Measurements from ENCODE around the gene LIN37.

LIN37 gene

GRCh38 chr19:35716801-35717664 lies 31.3 kb upstream of the LIN37 start:
- peak; percentile 85; the same call in 1 of the 2 replicates for TF ChIP-seq ZFX (IDR thresholded peaks at IDR 0.05)
- TF ChIP-seq, protein P1, sequence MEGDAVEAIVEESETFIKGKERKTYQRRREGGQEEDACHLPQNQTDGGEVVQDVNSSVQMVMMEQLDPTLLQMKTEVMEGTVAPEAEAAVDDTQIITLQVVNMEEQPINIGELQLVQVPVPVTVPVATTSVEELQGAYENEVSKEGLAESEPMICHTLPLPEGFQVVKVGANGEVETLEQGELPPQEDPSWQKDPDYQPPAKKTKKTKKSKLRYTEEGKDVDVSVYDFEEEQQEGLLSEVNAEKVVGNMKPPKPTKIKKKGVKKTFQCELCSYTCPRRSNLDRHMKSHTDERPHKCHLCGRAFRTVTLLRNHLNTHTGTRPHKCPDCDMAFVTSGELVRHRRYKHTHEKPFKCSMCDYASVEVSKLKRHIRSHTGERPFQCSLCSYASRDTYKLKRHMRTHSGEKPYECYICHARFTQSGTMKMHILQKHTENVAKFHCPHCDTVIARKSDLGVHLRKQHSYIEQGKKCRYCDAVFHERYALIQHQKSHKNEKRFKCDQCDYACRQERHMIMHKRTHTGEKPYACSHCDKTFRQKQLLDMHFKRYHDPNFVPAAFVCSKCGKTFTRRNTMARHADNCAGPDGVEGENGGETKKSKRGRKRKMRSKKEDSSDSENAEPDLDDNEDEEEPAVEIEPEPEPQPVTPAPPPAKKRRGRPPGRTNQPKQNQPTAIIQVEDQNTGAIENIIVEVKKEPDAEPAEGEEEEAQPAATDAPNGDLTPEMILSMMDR (conservative IDR thresholded peaks at IDR 0.05), result peak; percentile 98

GRCh38 chr19:35717665-35718344 lies 30.6 kb upstream of the LIN37 start, which contains the start of gene KMT2B:
KMT2B (plus strand) TSS chr19:35718003; CDS start chr19:35718019, 16 bp downstream.
- peak within 1 kb of the TSS; percentile 92 for H3K27ac ChIP-seq
- peak; percentile 91 for TF ChIP-seq ZFX (IDR thresholded peaks at IDR 0.05)
- TF ChIP-seq, protein P1 (conservative IDR thresholded peaks at IDR 0.05), result no peak

More at GRCh38 chr19:35716801-35717664, 31.3 kb upstream of the LIN37 start:
- H3K27ac ChIP-seq, result peak overlapping the region; percentile 92

- peak overlapping the region; percentile 92 for H3K27ac ChIP-seq
- TF ChIP-seq, protein P1 (conservative IDR thresholded peaks at IDR 0.05), result no peak
- peak; percentile 79; the same call in 1 of the 2 replicates for TF ChIP-seq ZFX (IDR thresholded peaks at IDR 0.05)
Observed at GRCh38 chr19:35718345-35719041, 29.9 kb upstream of the LIN37 start.

GRCh38 chr19:35719402-35720162 lies 28.8 kb upstream of the LIN37 start:
- peak overlapping the region; percentile 92 for H3K27ac ChIP-seq
- TF ChIP-seq, protein P1 (conservative IDR thresholded peaks at IDR 0.05), result no peak
- no peak for TF ChIP-seq ZFX (IDR thresholded peaks at IDR 0.05)

DNA sequence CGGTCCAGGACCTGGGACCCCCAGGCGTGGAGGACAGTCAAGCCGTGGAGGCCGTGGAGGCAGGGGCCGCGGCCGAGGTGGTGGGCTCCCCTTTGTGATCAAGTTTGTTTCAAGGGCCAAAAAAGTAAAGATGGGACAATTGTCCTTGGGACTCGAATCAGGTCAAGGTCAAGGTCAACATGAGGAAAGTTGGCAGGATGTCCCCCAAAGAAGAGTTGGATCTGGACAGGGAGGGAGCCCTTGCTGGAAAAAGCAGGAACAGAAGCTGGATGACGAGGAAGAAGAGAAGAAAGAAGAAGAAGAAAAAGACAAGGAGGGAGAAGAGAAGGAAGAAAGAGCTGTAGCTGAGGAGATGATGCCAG lies 28.2 kb upstream of the LIN37 start:
- no peak overlapping the region for H3K27ac ChIP-seq
- no peak for TF ChIP-seq ZFX (IDR thresholded peaks at IDR 0.05)
- TF ChIP-seq, protein P1 (conservative IDR thresholded peaks at IDR 0.05), result no peak

GRCh38 chr19:35720648-35721047 lies 27.7 kb upstream of the LIN37 start:
- TF ChIP-seq ZFX (IDR thresholded peaks at IDR 0.05), result no peak
- TF ChIP-seq, protein P1 (conservative IDR thresholded peaks at IDR 0.05), result no peak
- H3K27ac ChIP-seq, result no peak overlapping the region
